GM12873 (cell line): ENCODE measurements around the gene MYBPHL.

Experiments
- CTCF ChIP-seq: IDR thresholded peaks from 2 replicates; pipeline ENCODE4 v1.5.1; 2012; ENCODE audit warnings: low read depth, mild to moderate bottlenecking, moderate library complexity, low read length, control low read depth; ENCODE audit not compliant: insufficient read depth; ENCODE audit errors: missing control alignments

MYBPHL gene

GRCh38 chr1:109306832-109307273, at the start of gene MYBPHL:
TSS of gene MYBPHL (minus strand) at chr1:109307011. CDS start at chr1:109306991, 20 bp downstream.
- no peak for TF ChIP-seq CTCF

- TF ChIP-seq CTCF: no peak
Measured at GRCh38 chr1:109356505-109356904, 49.7 kb upstream of the MYBPHL start.

- no peak for TF ChIP-seq CTCF
Measured at GRCh38 chr1:109354929-109355328, 48.1 kb upstream of the MYBPHL start.

GRCh38 chr1:109351457-109351856, 44.6 kb upstream of the MYBPHL start:
- no peak for TF ChIP-seq CTCF

- TF ChIP-seq CTCF: no peak
Measured at GRCh38 chr1:109350655-109351054, 43.8 kb upstream of the MYBPHL start.

- no peak for TF ChIP-seq CTCF
Measured at GRCh38 chr1:109350182-109350581, 43.4 kb upstream of the MYBPHL start.

- TF ChIP-seq CTCF: no peak
Measured at GRCh38 chr1:109347511-109347910, 40.7 kb upstream of the MYBPHL start.
